ENCODE data around the gene BCAR1.

DNA sequence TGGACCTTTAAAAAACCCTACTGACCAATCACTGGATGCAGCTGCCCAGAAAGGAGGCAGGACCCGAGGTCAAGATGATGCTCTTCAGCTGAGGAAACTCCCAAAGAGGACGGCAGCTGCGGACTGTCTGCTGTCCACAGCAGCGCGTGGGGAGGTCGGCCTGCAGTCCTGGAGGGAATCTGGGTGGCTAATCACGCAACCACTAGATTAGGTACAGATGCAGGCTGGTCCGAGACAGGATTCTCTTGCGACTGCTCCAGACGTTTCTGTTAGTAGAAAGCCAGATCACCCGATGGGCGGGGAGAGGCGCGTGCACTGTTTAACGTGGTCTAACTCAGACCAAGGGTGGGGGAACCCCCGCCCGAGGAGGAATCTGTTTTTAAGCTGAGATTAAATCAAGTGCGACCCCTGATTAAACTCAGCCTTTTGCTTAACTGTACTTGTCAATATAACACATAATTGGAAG, 53.3 kb downstream of the BCAR1 start:
- TF ChIP-seq, protein P1, sequence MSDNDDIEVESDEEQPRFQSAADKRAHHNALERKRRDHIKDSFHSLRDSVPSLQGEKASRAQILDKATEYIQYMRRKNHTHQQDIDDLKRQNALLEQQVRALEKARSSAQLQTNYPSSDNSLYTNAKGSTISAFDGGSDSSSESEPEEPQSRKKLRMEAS (IDR thresholded peaks at IDR 0.05; ENCODE audit: low read depth, low read length), result no peak
- TF ChIP-seq POLR2A (IDR thresholded peaks at IDR 0.05; ENCODE audit: extremely low read depth, insufficient read length) (no peak), MYC (IDR thresholded peaks at IDR 0.05; ENCODE audit: low read depth, low read length) (no peak)
- TF ChIP-seq, protein P2, sequence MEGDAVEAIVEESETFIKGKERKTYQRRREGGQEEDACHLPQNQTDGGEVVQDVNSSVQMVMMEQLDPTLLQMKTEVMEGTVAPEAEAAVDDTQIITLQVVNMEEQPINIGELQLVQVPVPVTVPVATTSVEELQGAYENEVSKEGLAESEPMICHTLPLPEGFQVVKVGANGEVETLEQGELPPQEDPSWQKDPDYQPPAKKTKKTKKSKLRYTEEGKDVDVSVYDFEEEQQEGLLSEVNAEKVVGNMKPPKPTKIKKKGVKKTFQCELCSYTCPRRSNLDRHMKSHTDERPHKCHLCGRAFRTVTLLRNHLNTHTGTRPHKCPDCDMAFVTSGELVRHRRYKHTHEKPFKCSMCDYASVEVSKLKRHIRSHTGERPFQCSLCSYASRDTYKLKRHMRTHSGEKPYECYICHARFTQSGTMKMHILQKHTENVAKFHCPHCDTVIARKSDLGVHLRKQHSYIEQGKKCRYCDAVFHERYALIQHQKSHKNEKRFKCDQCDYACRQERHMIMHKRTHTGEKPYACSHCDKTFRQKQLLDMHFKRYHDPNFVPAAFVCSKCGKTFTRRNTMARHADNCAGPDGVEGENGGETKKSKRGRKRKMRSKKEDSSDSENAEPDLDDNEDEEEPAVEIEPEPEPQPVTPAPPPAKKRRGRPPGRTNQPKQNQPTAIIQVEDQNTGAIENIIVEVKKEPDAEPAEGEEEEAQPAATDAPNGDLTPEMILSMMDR (IDR thresholded peaks at IDR 0.05; ENCODE audit: low read depth, low read length), result no peak
